Measurements from ENCODE around the gene CCNYL1. TPM values are rescaled to one million over a fixed set of nuclear protein-coding genes. Genes with fewer than 3 reads are reported as not detected.

The CCNYL1 gene
- total and polyA plus RNA-seq, 5 donors from 2014 or later = 0.81 to 13.1 (median 1.1) TPM

GRCh38 chr2:207676827-207677354 lies 34.5 kb upstream of the CCNYL1 start:
- Mint-ChIP-seq H3K27me3 (peaks cover 33% of the 10 kb centered on the region), H3K4me1 (no peaks in the 10 kb centered on the region), H3K27ac (no peak overlapping the region), H3K9me3 (no peaks in the 10 kb centered on the region), H3K36me3 (no peaks in the 10 kb centered on the region), H3K4me3 (no peak overlapping the region)
- DNase-seq (no peak), ATAC-seq (ENCODE audit: low read depth in 2 of 2) (no peak)
- Histone ChIP-seq H3K27me3 (ENCODE audit: control insufficient read depth, insufficient read depth, low read length) (peaks cover 6% of the 10 kb centered on the region), H3K4me1 (ENCODE audit: control insufficient read depth, insufficient read depth, low read length, poor library complexity, severe bottlenecking) (no peaks in the 10 kb centered on the region), H3K36me3 (ENCODE audit: control insufficient read depth, insufficient read depth, low read length) (no peaks in the 10 kb centered on the region), H3K4me3 (ENCODE audit: low read depth, low read length) (no peak overlapping the region), H3K27ac (ENCODE audit: insufficient read depth, low read length, poor library complexity, severe bottlenecking) (no peak overlapping the region), H3K9me3 (ENCODE audit: control insufficient read depth in 2 of 2, low read length in 2 of 2) (no peaks in the 10 kb centered on the region)

- Mint-ChIP-seq H3K36me3 (no peaks in the 10 kb centered on the region), H3K27me3 (peaks cover 30% of the 10 kb centered on the region), H3K4me1 (peaks cover 0 to 7% (median 0%) of the 10 kb centered on the region in 4 donors), H3K9me3 (no peaks in the 10 kb centered on the region), H3K27ac (no peak overlapping the region), H3K4me3 (no peak overlapping the region)
- no peak for ATAC-seq (ENCODE audit: low read depth in 2 of 2)
- Histone ChIP-seq H3K4me3 (ENCODE audit: low read depth, low read length) (no peak overlapping the region), H3K4me1 (ENCODE audit: control insufficient read depth, insufficient read depth, low read length, poor library complexity, severe bottlenecking) (no peaks in the 10 kb centered on the region), H3K36me3 (ENCODE audit: control insufficient read depth, insufficient read depth, low read length) (no peaks in the 10 kb centered on the region), H3K27me3 (ENCODE audit: control insufficient read depth, insufficient read depth, low read length) (peaks cover 3% of the 10 kb centered on the region), H3K27ac (ENCODE audit: insufficient read depth, low read length, poor library complexity, severe bottlenecking) (no peak overlapping the region), H3K9me3 (ENCODE audit: control insufficient read depth in 2 of 2, low read length in 2 of 2) (no peaks in the 10 kb centered on the region)
- no peak for DNase-seq
Measured at GRCh38 chr2:207681431-207681830, 30.0 kb upstream of the CCNYL1 start.

DNA sequence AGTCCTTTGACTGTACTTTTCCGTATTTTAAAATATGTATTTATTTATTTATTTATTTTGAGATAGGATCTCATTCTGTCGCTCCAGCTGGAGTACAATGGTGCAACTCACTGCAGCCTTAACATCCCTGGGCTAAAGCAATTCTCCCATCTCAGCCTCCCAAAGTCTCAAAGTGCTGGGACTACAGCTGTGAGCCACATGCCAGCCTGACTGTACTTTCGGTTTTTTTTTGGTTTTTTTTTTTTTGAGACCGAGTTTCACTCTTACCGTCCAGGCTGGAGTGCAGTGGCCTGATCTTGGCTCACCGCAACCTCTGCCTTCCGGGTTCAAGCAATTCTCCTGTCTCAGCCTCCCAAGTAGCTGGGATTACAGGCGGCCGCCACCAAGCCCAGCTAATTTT lies 28.9 kb upstream of the CCNYL1 start:
- H3K4me1 Mint-ChIP-seq = peaks cover 0 to 7% (median 0%) of the 10 kb centered on the region in 4 donors
- no peaks in the 10 kb centered on the region for H3K9me3 Mint-ChIP-seq
- H3K4me3 Mint-ChIP-seq = no peak overlapping the region
- no peaks in the 10 kb centered on the region for H3K9me3 ChIP-seq (ENCODE audit: control insufficient read depth in 2 of 2, low read length in 2 of 2)
- H3K4me1 ChIP-seq (ENCODE audit: control insufficient read depth, insufficient read depth, low read length, poor library complexity, severe bottlenecking) = no peaks in the 10 kb centered on the region
- no peak overlapping the region for H3K4me3 ChIP-seq (ENCODE audit: low read depth, low read length)
- H3K36me3 ChIP-seq (ENCODE audit: control insufficient read depth, insufficient read depth, low read length) = no peaks in the 10 kb centered on the region
- peaks cover 3% of the 10 kb centered on the region for H3K27me3 ChIP-seq (ENCODE audit: control insufficient read depth, insufficient read depth, low read length)
- H3K36me3 Mint-ChIP-seq = no peaks in the 10 kb centered on the region
- ATAC-seq (ENCODE audit: low read depth in 2 of 2) (no peak), DNase-seq (no peak)
- H3K27ac Mint-ChIP-seq = no peak overlapping the region
- H3K27me3 Mint-ChIP-seq = peaks cover 30% of the 10 kb centered on the region
- no peak overlapping the region for H3K27ac ChIP-seq (ENCODE audit: insufficient read depth, low read length, poor library complexity, severe bottlenecking)

- no peaks in the 10 kb centered on the region for H3K36me3 Mint-ChIP-seq
- no peaks in the 10 kb centered on the region for H3K9me3 ChIP-seq (ENCODE audit: control insufficient read depth in 2 of 2, low read length in 2 of 2)
- no peak overlapping the region for H3K27ac Mint-ChIP-seq
- no peaks in the 10 kb centered on the region for H3K4me1 ChIP-seq (ENCODE audit: control insufficient read depth, insufficient read depth, low read length, poor library complexity, severe bottlenecking)
- ATAC-seq (ENCODE audit: low read depth in 2 of 2) (no peak), DNase-seq (no peak)
- H3K27me3 ChIP-seq (ENCODE audit: control insufficient read depth, insufficient read depth, low read length) = peaks cover 3% of the 10 kb centered on the region
- peaks cover 0 to 7% (median 2%) of the 10 kb centered on the region in 4 donors for H3K4me1 Mint-ChIP-seq
- no peaks in the 10 kb centered on the region for H3K36me3 ChIP-seq (ENCODE audit: control insufficient read depth, insufficient read depth, low read length)
- no peak overlapping the region for H3K4me3 Mint-ChIP-seq
- H3K4me3 ChIP-seq (ENCODE audit: low read depth, low read length) = no peak overlapping the region
- no peaks in the 10 kb centered on the region for H3K9me3 Mint-ChIP-seq
- H3K27ac ChIP-seq (ENCODE audit: insufficient read depth, low read length, poor library complexity, severe bottlenecking) = no peak overlapping the region
- peaks cover 28% of the 10 kb centered on the region for H3K27me3 Mint-ChIP-seq
Measured at GRCh38 chr2:207683438-207683837, 28.0 kb upstream of the CCNYL1 start.

GRCh38 chr2:207683879-207684627 lies 27.4 kb upstream of the CCNYL1 start:
- H3K9me3 Mint-ChIP-seq = no peaks in the 10 kb centered on the region
- H3K36me3 Mint-ChIP-seq = no peaks in the 10 kb centered on the region
- H3K36me3 ChIP-seq (ENCODE audit: control insufficient read depth, insufficient read depth, low read length) = no peaks in the 10 kb centered on the region
- H3K27ac Mint-ChIP-seq = no peak overlapping the region
- no peaks in the 10 kb centered on the region for H3K4me1 ChIP-seq (ENCODE audit: control insufficient read depth, insufficient read depth, low read length, poor library complexity, severe bottlenecking)
- H3K9me3 ChIP-seq (ENCODE audit: control insufficient read depth in 2 of 2, low read length in 2 of 2) = no peaks in the 10 kb centered on the region
- H3K27ac ChIP-seq (ENCODE audit: insufficient read depth, low read length, poor library complexity, severe bottlenecking) = no peak overlapping the region
- peaks cover 3% of the 10 kb centered on the region for H3K27me3 ChIP-seq (ENCODE audit: control insufficient read depth, insufficient read depth, low read length)
- H3K4me3 ChIP-seq (ENCODE audit: low read depth, low read length) = no peak overlapping the region
- no peak overlapping the region for H3K4me3 Mint-ChIP-seq
- DNase-seq = no peak
- no peak for ATAC-seq (ENCODE audit: low read depth in 2 of 2)
- peaks cover 0 to 7% (median 3%) of the 10 kb centered on the region in 4 donors for H3K4me1 Mint-ChIP-seq
- peaks cover 31% of the 10 kb centered on the region for H3K27me3 Mint-ChIP-seq

- ATAC-seq (ENCODE audit: low read depth in 2 of 2) = no peak
- Histone ChIP-seq H3K4me1 (ENCODE audit: control insufficient read depth, insufficient read depth, low read length, poor library complexity, severe bottlenecking) (no peaks in the 10 kb centered on the region), H3K9me3 (ENCODE audit: control insufficient read depth in 2 of 2, low read length in 2 of 2) (no peaks in the 10 kb centered on the region), H3K4me3 (ENCODE audit: low read depth, low read length) (no peak overlapping the region), H3K36me3 (ENCODE audit: control insufficient read depth, insufficient read depth, low read length) (no peaks in the 10 kb centered on the region), H3K27ac (ENCODE audit: insufficient read depth, low read length, poor library complexity, severe bottlenecking) (no peak overlapping the region), H3K27me3 (ENCODE audit: control insufficient read depth, insufficient read depth, low read length) (no peaks in the 10 kb centered on the region)
- Mint-ChIP-seq H3K4me1 (peaks cover 0 to 7% (median 3%) of the 10 kb centered on the region in 4 donors), H3K27me3 (peaks cover 17% of the 10 kb centered on the region), H3K4me3 (no peak overlapping the region), H3K27ac (no peak overlapping the region), H3K36me3 (no peaks in the 10 kb centered on the region), H3K9me3 (no peaks in the 10 kb centered on the region)
- DNase-seq = no peak
Measured at GRCh38 chr2:207686812-207687211, 24.6 kb upstream of the CCNYL1 start.

DNA sequence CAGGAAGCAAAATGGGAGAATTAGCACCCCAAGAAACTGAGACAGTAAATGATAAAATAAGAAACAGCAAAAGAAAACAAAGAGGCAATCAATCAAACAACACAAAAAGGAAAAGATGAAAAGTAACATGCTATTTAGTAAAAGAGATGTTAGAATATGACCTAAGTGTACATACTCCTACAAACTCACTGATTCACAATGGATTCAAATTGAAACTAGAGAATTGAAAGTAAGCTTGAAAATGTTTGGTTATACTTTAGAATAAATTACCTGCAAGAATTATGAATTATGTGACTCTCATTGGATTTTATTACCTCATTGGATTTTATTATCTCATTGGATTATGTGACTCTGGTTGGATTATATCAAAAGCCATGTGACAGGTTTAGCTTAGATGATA lies 22.8 kb upstream of the CCNYL1 start:
- H3K4me1 ChIP-seq (ENCODE audit: control insufficient read depth, insufficient read depth, low read length, poor library complexity, severe bottlenecking) = no peaks in the 10 kb centered on the region
- H3K27me3 Mint-ChIP-seq = peaks cover 8% of the 10 kb centered on the region
- H3K9me3 ChIP-seq (ENCODE audit: control insufficient read depth in 2 of 2, low read length in 2 of 2) = no peaks in the 10 kb centered on the region
- no peaks in the 10 kb centered on the region for H3K36me3 Mint-ChIP-seq
- no peaks in the 10 kb centered on the region for H3K36me3 ChIP-seq (ENCODE audit: control insufficient read depth, insufficient read depth, low read length)
- peaks cover under 1 to 6% (median 4%) of the 10 kb centered on the region in 4 donors for H3K4me1 Mint-ChIP-seq
- no peaks in the 10 kb centered on the region for H3K27me3 ChIP-seq (ENCODE audit: control insufficient read depth, insufficient read depth, low read length)
- H3K27ac ChIP-seq (ENCODE audit: insufficient read depth, low read length, poor library complexity, severe bottlenecking) = no peak overlapping the region
- no peak overlapping the region for H3K4me3 ChIP-seq (ENCODE audit: low read depth, low read length)
- no peaks in the 10 kb centered on the region for H3K9me3 Mint-ChIP-seq
- H3K27ac Mint-ChIP-seq = no peak overlapping the region
- DNase-seq = no peak
- ATAC-seq (ENCODE audit: low read depth in 2 of 2) = no peak
- no peak overlapping the region for H3K4me3 Mint-ChIP-seq

All from CD4-positive, CD25-positive, alpha-beta regulatory T cell (primary cell).